BJ (cell line): ENCODE data around the gene DCLK2. TPM values are rescaled to one million over a fixed set of nuclear protein-coding genes. Genes with fewer than 3 reads are reported as not detected.

Source experiments
- CTCF ChIA-PET: fragments of 350-600 bp; formaldehyde crosslinking; extraction: SDS; loops from one replicate; lab custom pipeline; 2021; ENCODE audit warnings: antibody characterized with exemption, inconsistent platforms; lab: Yijun Ruan, JAX
- POLR2A ChIA-PET: fragments of 300-600 bp; sonication (Branson Sonifier 250); formaldehyde crosslinking; extraction: SDS; loops from one replicate; lab custom pipeline; 2021; ENCODE audit warnings: antibody characterized with exemption; lab: Charles Lee
- DNase-seq: peaks from one replicate; pipeline ENCODE4 v3.0.0-alpha.2; 2011; ENCODE audit warnings: low read depth
- H3K27me3 ChIP-seq: 2 replicates; pipeline ENCODE4 v1.6.0; 2011; ENCODE audit warnings: low read length; ENCODE audit not compliant: control insufficient read depth, insufficient read depth
- H3K36me3 ChIP-seq: 2 replicates; pipeline ENCODE4 v1.5.1; 2011; ENCODE audit warnings: low read length; ENCODE audit not compliant: control insufficient read depth, insufficient read depth
- H3K4me3 ChIP-seq: 2 replicates; pipeline ENCODE4 v1.5.1; 2011; ENCODE audit warnings: low read depth, mild to moderate bottlenecking, control low read depth, low read length
- CTCF ChIP-seq: IDR thresholded peaks from 2 replicates; pipeline ENCODE4 v1.5.1; 2011; ENCODE audit warnings: low read depth, mild to moderate bottlenecking, control low read depth, inconsistent platforms, low read length, moderate library complexity; ENCODE audit not compliant: insufficient read depth
- polyA plus RNA-seq: library from polyadenylated mRNA; depleted of rRNA; stranded (reverse); fragments of >200 nt; gene quantifications from 2 replicates; pipeline ENCODE4 v1.2.3, GENCODE V29; 2011

DCLK2 gene
- polyA plus RNA-seq, 1 experiment = 38.8 TPM

GRCh38 chr4:150229520-150229919, 151.3 kb downstream of the DCLK2 start:
- ChIA-PET CTCF (no interaction called here), POLR2A (no interaction called here)
- no peak overlapping the region for H3K4me3 ChIP-seq
- no peaks in the 10 kb centered on the region for H3K27me3 ChIP-seq
- DNase-seq = no peak
- no peak for TF ChIP-seq CTCF
- H3K36me3 ChIP-seq = peaks cover 11% of the 10 kb centered on the region

- no peak for TF ChIP-seq CTCF
- ChIA-PET POLR2A (no interaction called here), CTCF (interaction anchor here (1.5 to 2.5 kb wide), 3 partner anchors 13 to 225 kb away, joined by 4 to 12 read pairs (median 7); partner anchors contain the start of gene DCLK2)
- H3K36me3 ChIP-seq = peaks cover 15% of the 10 kb centered on the region
- DNase-seq = no peak
- H3K4me3 ChIP-seq = no peak overlapping the region
- no peaks in the 10 kb centered on the region for H3K27me3 ChIP-seq
Observed at GRCh38 chr4:150230561-150230960, 152.3 kb downstream of the DCLK2 start.

- ChIA-PET POLR2A (no interaction called here), CTCF (interaction anchor here (1.5 to 2.5 kb wide), 3 partner anchors 12 to 226 kb away, joined by 4 to 12 read pairs (median 7); partner anchors contain the start of gene DCLK2)
- Histone ChIP-seq H3K36me3 (peaks cover 17% of the 10 kb centered on the region), H3K27me3 (no peaks in the 10 kb centered on the region), H3K4me3 (no peak overlapping the region)
- DNase-seq = no peak
- TF ChIP-seq CTCF = no peak
Observed at GRCh38 chr4:150231107-150231770, 153.0 kb downstream of the DCLK2 start.

GRCh38 chr4:150232029-150232428, 153.8 kb downstream of the DCLK2 start:
- Histone ChIP-seq H3K4me3 (no peak overlapping the region), H3K36me3 (peaks cover 17% of the 10 kb centered on the region), H3K27me3 (no peaks in the 10 kb centered on the region)
- TF ChIP-seq CTCF = no peak
- ChIA-PET CTCF (interaction anchor here (1.5 to 2.5 kb wide), 3 partner anchors 11 to 227 kb away, joined by 4 to 12 read pairs (median 7); partner anchors contain the start of gene DCLK2), POLR2A (no interaction called here)
- no peak for DNase-seq

GRCh38 chr4:150234246-150234645, 156.0 kb downstream of the DCLK2 start:
- CTCF ChIA-PET = interaction anchor here (0.8 kb wide), 1 partner anchor 9 kb away, joined by 3 read pairs; no protein-coding TSS in a partner anchor
- no peak for DNase-seq

More at GRCh38 chr4:150234246-150234645, 156.0 kb downstream of the DCLK2 start:
- POLR2A ChIA-PET = no interaction called here
- no peaks in the 10 kb centered on the region for H3K27me3 ChIP-seq
- H3K4me3 ChIP-seq = no peak overlapping the region
- TF ChIP-seq CTCF = no peak
- peaks cover 10% of the 10 kb centered on the region for H3K36me3 ChIP-seq
